WI38 (cell line): ENCODE data around the gene RBM14.

ENCODE experiments used
- H3K4me3 ChIP-seq: 2 replicates; pipeline ENCODE4 v1.5.1; 2011; ENCODE audit warnings: low read depth, mild to moderate bottlenecking, control low read depth, low read length
- TF ChIP-seq, protein P1 (sequence below): IDR thresholded peaks from 2 replicates; pipeline ENCODE4 v1.5.1; 2012; ENCODE audit warnings: low read depth, mild to moderate bottlenecking, control low read depth, low read length

The RBM14 gene

DNA sequence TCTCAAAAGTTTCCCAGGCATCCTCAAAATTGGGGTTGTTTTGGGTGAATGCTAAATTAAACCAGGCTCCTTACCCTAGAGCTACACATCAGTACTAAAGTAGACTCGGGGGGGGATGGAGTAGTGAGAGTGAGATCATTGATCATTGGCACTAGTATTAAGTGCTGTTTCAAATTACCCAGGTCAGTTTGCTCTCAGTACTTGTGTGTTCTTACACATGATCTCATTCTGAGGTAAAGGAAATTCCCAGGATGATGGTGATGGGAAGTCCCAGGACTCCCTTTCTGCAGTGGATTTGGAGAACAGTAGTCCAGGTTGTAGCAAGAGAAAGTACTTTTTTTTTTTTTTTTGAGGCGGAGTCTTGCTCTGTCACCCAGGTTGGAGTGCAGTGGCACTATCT is 34.6 kb downstream of the RBM14 start:
- TF ChIP-seq, protein P1, sequence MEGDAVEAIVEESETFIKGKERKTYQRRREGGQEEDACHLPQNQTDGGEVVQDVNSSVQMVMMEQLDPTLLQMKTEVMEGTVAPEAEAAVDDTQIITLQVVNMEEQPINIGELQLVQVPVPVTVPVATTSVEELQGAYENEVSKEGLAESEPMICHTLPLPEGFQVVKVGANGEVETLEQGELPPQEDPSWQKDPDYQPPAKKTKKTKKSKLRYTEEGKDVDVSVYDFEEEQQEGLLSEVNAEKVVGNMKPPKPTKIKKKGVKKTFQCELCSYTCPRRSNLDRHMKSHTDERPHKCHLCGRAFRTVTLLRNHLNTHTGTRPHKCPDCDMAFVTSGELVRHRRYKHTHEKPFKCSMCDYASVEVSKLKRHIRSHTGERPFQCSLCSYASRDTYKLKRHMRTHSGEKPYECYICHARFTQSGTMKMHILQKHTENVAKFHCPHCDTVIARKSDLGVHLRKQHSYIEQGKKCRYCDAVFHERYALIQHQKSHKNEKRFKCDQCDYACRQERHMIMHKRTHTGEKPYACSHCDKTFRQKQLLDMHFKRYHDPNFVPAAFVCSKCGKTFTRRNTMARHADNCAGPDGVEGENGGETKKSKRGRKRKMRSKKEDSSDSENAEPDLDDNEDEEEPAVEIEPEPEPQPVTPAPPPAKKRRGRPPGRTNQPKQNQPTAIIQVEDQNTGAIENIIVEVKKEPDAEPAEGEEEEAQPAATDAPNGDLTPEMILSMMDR, result no peak
- H3K4me3 ChIP-seq, result no peak overlapping the region

DNA sequence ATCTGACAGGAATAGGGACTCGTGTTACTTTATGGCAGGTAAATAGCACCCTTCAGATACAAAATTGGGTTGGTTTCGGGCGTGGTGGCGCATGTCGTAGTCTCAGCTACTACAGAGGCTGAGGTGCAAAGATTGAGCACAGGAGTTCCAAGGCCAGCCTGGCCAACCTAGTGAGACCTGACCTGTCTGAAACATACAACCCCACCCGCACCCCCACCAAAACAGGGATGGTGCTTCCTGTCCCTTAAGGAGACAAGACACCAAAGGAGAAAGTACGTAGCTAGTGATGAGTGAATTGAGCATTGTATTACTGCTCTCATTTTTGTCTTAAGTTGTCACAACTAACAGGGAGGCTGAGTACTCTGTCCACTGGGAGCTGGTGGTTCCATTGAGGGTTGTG is 36.2 kb downstream of the RBM14 start:
- TF ChIP-seq, protein P1, result no peak
- H3K4me3 ChIP-seq, result no peak overlapping the region

DNA sequence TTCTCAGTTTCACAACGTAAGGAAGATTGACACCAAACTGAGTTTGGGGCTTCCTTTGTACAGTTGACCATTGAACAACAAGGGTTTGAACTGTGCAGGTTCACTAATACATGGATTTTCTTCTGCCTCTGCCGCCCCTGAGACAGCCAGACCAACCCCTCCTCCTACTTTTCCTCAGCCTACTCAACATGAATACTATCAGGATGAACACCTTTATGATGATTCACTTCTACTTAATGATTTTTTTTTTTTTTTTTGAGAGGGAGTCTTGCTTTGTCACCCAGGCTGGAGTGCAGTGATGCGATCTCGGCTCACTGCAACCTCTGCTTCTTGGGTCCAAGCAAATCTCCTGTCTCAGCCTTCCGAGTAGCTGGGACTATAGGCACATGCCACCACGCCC is 36.7 kb downstream of the RBM14 start:
- H3K4me3 ChIP-seq, result no peak overlapping the region
- TF ChIP-seq, protein P1, result no peak

DNA sequence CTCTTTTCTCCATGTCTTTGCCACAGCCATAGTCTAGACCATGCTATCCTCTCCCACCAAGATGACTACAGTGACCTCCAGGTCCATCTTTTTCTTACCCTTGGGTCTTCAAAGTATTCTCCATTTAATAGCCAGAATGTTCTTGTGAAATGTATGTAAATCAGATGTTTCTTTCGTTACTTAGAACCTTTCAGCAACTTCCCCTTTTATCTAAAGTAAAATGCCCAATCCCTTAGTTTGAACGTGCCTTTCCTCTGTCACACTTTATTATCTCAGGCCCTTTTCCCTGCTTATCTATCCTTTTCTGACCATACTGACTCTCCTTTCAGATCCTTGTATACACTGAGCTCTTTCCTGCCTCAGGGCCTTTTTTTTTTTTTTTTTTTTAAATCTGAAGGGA is 43.3 kb downstream of the RBM14 start:
- no peak overlapping the region for H3K4me3 ChIP-seq
- TF ChIP-seq, protein P1, result no peak

DNA sequence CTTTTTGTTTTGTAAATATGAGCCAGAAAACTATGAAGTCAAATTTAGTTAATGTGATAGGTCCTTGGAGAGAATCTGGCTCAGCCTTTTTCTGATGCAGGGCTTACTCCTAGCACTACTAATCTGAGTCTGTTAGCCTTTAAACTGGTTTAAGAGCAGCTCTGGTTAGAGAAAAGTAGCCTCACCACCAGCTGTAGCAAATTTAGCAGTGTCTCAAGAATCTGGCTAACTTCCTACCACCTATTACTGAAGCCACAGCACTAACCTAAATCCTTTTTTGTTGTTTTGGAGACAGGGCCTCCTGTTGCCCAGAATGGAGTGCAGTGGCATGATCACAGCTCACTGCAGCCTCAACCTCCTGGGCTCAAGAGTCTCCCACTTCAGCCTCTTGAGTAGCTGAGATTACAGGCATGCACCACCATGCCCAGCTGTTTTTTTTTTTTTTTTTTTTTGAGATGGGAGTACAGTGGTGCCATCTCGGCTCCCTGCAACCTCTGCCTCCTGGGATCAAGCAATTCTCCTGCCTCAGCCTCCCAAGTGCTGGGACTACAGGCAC is 47.4 kb downstream of the RBM14 start:
- TF ChIP-seq, protein P1, result no peak
- H3K4me3 ChIP-seq, result no peak overlapping the region

DNA sequence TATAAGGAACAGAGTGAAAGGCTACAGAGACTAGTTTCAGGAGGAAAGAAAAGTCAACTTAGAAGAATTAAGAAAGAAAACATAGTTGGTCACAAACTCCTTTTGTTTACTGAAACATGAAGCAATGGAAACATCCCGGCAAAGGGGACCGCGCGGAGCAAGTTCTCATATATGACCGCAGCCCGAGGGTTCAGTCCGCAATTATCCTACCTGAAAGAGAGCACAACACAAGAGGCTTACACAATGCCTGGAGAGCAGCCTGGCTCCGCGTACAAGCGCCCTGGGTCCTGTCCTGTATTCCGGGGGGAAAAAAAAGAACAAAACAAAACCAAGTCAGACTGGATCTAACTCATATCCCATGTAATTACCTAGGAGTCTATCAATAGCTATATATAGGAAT is 48.9 kb downstream of the RBM14 start:
- no peak overlapping the region for H3K4me3 ChIP-seq
- TF ChIP-seq, protein P1, result no peak

DNA sequence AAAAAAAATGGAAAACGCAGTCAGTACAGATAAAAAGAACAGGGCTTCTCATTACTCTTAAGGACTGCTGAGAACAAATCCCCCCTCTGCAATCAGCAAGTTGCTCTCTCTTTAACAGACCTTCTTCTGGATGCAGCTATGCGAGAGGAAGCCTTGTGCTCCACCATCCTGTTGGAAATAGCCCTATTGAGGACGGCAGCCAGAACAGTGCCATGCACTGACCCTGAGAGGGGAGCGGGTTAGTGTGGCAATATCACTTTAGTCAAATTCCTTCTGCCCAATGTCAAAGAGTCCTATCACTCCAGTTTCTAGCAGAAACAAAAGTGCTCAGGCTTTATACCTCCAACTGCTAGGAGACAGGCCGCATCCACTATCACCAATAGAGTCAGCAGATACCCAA is 54.4 kb downstream of the RBM14 start:
- no peak overlapping the region for H3K4me3 ChIP-seq

More for the DNA sequence above, 54.4 kb downstream of the RBM14 start:
- TF ChIP-seq, protein P1, result no peak
